ENCODE data around the gene NPRL2.

The NPRL2 gene

GRCh38 chr3:50389414-50389767 is 38.8 kb upstream of the NPRL2 start:
- DNase-seq (ENCODE audit: low read depth) = no peak
- H3K4me3 ChIP-seq (ENCODE audit: low read depth, low read length) = no peak overlapping the region
- no peak for TF ChIP-seq CTCF (IDR thresholded peaks at IDR 0.05; ENCODE audit: insufficient read depth, low read depth, low read length, missing control alignments)

GRCh38 chr3:50388720-50389413 is 38.3 kb upstream of the NPRL2 start:
- TF ChIP-seq CTCF (IDR thresholded peaks at IDR 0.05; ENCODE audit: insufficient read depth, low read depth, low read length, missing control alignments) = no peak

GRCh38 chr3:50388016-50388719 is 37.6 kb upstream of the NPRL2 start:
- DNase-seq (ENCODE audit: low read depth) = peak; percentile 16
- no peak overlapping the region for H3K4me3 ChIP-seq (ENCODE audit: low read depth, low read length)
- peak; percentile 24 for TF ChIP-seq CTCF (IDR thresholded peaks at IDR 0.05; ENCODE audit: insufficient read depth, low read depth, low read length, missing control alignments)

More at GRCh38 chr3:50388720-50389413, 38.3 kb upstream of the NPRL2 start:
- no peak for DNase-seq (ENCODE audit: low read depth)
- H3K4me3 ChIP-seq (ENCODE audit: low read depth, low read length) = no peak overlapping the region

- no peak overlapping the region for H3K4me3 ChIP-seq (ENCODE audit: low read depth, low read length)
- TF ChIP-seq CTCF (IDR thresholded peaks at IDR 0.05; ENCODE audit: insufficient read depth, low read depth, low read length, missing control alignments) = no peak
- no peak for DNase-seq (ENCODE audit: low read depth)
These were observed 35.2 kb upstream of the NPRL2 start for GRCh38 chr3:50385754-50386153.

GRCh38 chr3:50383750-50384149 is 33.2 kb upstream of the NPRL2 start:
- DNase-seq (ENCODE audit: low read depth) = no peak
- no peak for TF ChIP-seq CTCF (IDR thresholded peaks at IDR 0.05; ENCODE audit: insufficient read depth, low read depth, low read length, missing control alignments)
- H3K4me3 ChIP-seq (ENCODE audit: low read depth, low read length) = no peak overlapping the region

- H3K4me3 ChIP-seq (ENCODE audit: low read depth, low read length) = no peak overlapping the region
- no peak for TF ChIP-seq CTCF (IDR thresholded peaks at IDR 0.05; ENCODE audit: insufficient read depth, low read depth, low read length, missing control alignments)
These were observed 32.1 kb upstream of the NPRL2 start for GRCh38 chr3:50382722-50383121.

More at GRCh38 chr3:50382722-50383121, 32.1 kb upstream of the NPRL2 start:
- no peak for DNase-seq (ENCODE audit: low read depth)
